Fibroblast of lung (primary cell): ENCODE data around the gene AMPD3. TPM values are rescaled to one million over a fixed set of nuclear protein-coding genes. Genes with fewer than 3 reads are reported as not detected.
A peak's percentile ranks its signal among the peaks of the same experiment; 100 is the strongest.

Source experiments
- DNase-seq, 2 donors: peaks; one replicate each; pipeline versions ENCODE4 v3.0.0 to v3.0.0-alpha.2; 2010; ENCODE audit warnings: low read depth in 2 of 2
- H2AFZ ChIP-seq: 2 replicates; pipeline ENCODE4 v1.5.1; 2012; ENCODE audit warnings: low read length, control low read depth, inconsistent platforms
- H3K27ac ChIP-seq: 2 replicates; pipeline ENCODE4 v1.5.1; 2011; ENCODE audit warnings: low read length, control low read depth; ENCODE audit not compliant: insufficient read depth
- H3K27me3 ChIP-seq: 2 replicates; pipeline ENCODE4 v1.5.1; 2011; ENCODE audit warnings: mild to moderate bottlenecking, low read length; ENCODE audit not compliant: control insufficient read depth, insufficient read depth
- H3K36me3 ChIP-seq: 2 replicates; pipeline ENCODE4 v1.5.1; 2011; ENCODE audit warnings: low read length; ENCODE audit not compliant: control insufficient read depth, insufficient read depth
- H3K4me1 ChIP-seq: 2 replicates; pipeline ENCODE4 v1.5.1; 2011; ENCODE audit warnings: low read length; ENCODE audit not compliant: control insufficient read depth, insufficient read depth; ENCODE audit errors: extremely low read depth
- H3K4me2 ChIP-seq: 2 replicates; pipeline ENCODE4 v1.5.1; 2011; ENCODE audit warnings: low read length, control low read depth; ENCODE audit not compliant: insufficient read depth; ENCODE audit errors: extremely low read depth
- H3K4me3 ChIP-seq, 4 experiments: fragments of 200-600 bp in 1 of 4; sonication (generic) in 1 of 4; replicated peaks in 1 of 4; 2 replicates each; pipeline ENCODE4 v1.5.1; 2011 to 2016; ENCODE audit warnings: low read length in 4 of 4, low read depth in 3 of 4, mild to moderate bottlenecking in 3 of 4, control low read depth in 2 of 4, inconsistent platforms in 1 of 4, mixed read lengths in 1 of 4; ENCODE audit not compliant: insufficient read depth in 1 of 4; ENCODE audit errors: control extremely low read depth in 1 of 4
- H3K79me2 ChIP-seq: 2 replicates; pipeline ENCODE4 v1.5.1; 2012; ENCODE audit warnings: mild to moderate bottlenecking, low read length, inconsistent platforms; ENCODE audit not compliant: control insufficient read depth, insufficient read depth
- H3K9ac ChIP-seq: 2 replicates; pipeline ENCODE4 v1.5.1; 2011; ENCODE audit warnings: mild to moderate bottlenecking, low read length, control low read depth; ENCODE audit not compliant: insufficient read depth
- H3K9me3 ChIP-seq: 2 replicates; pipeline ENCODE4 v1.5.1; 2012; ENCODE audit warnings: low read depth, low read length; ENCODE audit not compliant: control insufficient read depth, insufficient read depth
- H4K20me1 ChIP-seq: 2 replicates; pipeline ENCODE4 v1.5.1; 2011; ENCODE audit warnings: low read length; ENCODE audit not compliant: control insufficient read depth, insufficient read depth; ENCODE audit errors: extremely low read depth
- EZH2 ChIP-seq: IDR thresholded peaks from 2 replicates; pipeline ENCODE4 v1.5.1; 2012; ENCODE audit warnings: low read length, control low read depth, mild to moderate bottlenecking; ENCODE audit errors: missing control alignments
- polyA plus RNA-seq, 2 donors: library from polyadenylated mRNA; depleted of rRNA in 1 of 2; stranded (reverse) in 1 of 2; unstranded in 1 of 2; fragments of >200 nt; gene quantifications; 2 replicates each; pipeline ENCODE4 v1.2.1, GENCODE V29; 2011 to 2012; ENCODE audit warnings: missing spikeins in 1 of 2
- total RNA-seq: library from RNA; depleted of rRNA; stranded (reverse); fragments of >200 nt; gene quantifications from 2 replicates; pipeline ENCODE4 v1.2.1, GENCODE V29; 2014
- TF ChIP-seq, protein P1 (sequence below), 2 donors: IDR thresholded peaks in 1 of 2; conservative IDR thresholded peaks in 1 of 2; 1 replicate in 1 of 2; 2 replicates in 1 of 2; pipeline ENCODE4 v1.5.1; 2011 to 2012; ENCODE audit warnings: low read length in 2 of 2, control low read depth in 1 of 2, inconsistent platforms in 1 of 2, low read depth in 1 of 2, mild to moderate bottlenecking in 1 of 2

Gene AMPD3
- total and polyA plus RNA-seq, 2 donors (not counting 1 experiment from before 2014, with no cell fraction given), result 18.1 to 24.9 TPM

DNA sequence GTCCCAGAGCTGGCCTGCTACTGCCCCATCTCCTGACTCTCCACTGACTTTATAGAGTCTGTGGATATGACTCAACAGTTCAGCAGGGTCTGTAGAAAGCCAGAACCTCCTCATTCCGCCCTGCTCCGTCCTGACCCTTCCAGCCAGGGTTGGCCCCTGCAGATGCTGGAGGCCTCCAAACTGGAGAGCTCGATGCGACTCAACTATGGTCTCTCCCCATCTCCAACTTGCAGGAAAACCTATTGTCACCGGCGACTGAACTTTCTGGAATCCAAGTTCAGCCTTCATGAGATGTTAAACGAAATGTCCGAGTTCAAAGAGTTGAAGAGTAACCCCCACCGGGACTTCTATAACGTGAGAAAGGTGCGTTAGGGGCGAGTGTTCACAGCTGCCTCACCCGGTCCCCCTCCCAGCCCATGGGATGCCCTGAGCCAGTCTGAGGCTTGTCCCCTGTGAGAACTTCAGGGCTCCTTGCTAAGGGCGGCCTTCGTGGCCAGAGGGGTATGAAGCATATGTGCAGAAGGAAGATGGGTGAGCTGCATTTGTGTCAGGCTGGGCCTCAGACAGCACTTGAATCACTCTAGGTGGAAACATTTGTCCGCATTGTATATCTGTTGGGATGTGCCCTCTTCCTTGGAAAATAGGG lies 32.1 kb downstream of the AMPD3 start:
- no peaks in the 10 kb centered on the region for H3K79me2 ChIP-seq
- no peak overlapping the region for H3K4me3 ChIP-seq
- peaks cover 17% of the 10 kb centered on the region for H3K4me1 ChIP-seq
- no peaks in the 10 kb centered on the region for H3K27me3 ChIP-seq
- H3K36me3 ChIP-seq, result no peaks in the 10 kb centered on the region
- no peak overlapping the region for H3K9ac ChIP-seq
- DNase-seq, result no peak
- TF ChIP-seq, protein P1, sequence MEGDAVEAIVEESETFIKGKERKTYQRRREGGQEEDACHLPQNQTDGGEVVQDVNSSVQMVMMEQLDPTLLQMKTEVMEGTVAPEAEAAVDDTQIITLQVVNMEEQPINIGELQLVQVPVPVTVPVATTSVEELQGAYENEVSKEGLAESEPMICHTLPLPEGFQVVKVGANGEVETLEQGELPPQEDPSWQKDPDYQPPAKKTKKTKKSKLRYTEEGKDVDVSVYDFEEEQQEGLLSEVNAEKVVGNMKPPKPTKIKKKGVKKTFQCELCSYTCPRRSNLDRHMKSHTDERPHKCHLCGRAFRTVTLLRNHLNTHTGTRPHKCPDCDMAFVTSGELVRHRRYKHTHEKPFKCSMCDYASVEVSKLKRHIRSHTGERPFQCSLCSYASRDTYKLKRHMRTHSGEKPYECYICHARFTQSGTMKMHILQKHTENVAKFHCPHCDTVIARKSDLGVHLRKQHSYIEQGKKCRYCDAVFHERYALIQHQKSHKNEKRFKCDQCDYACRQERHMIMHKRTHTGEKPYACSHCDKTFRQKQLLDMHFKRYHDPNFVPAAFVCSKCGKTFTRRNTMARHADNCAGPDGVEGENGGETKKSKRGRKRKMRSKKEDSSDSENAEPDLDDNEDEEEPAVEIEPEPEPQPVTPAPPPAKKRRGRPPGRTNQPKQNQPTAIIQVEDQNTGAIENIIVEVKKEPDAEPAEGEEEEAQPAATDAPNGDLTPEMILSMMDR (conservative IDR thresholded peaks at IDR 0.05 in 1 of 2, IDR thresholded peaks at IDR 0.05 in 1 of 2; ENCODE audit: low read depth in 1 of 2, low read length in 2 of 2), result no peak
- no peak for TF ChIP-seq EZH2
- no peak overlapping the region for H3K27ac ChIP-seq
- no peak overlapping the region for H3K4me2 ChIP-seq
- no peak overlapping the region for H2AFZ ChIP-seq
- H3K9me3 ChIP-seq, result no peaks in the 10 kb centered on the region
- H4K20me1 ChIP-seq, result no peaks in the 10 kb centered on the region

DNA sequence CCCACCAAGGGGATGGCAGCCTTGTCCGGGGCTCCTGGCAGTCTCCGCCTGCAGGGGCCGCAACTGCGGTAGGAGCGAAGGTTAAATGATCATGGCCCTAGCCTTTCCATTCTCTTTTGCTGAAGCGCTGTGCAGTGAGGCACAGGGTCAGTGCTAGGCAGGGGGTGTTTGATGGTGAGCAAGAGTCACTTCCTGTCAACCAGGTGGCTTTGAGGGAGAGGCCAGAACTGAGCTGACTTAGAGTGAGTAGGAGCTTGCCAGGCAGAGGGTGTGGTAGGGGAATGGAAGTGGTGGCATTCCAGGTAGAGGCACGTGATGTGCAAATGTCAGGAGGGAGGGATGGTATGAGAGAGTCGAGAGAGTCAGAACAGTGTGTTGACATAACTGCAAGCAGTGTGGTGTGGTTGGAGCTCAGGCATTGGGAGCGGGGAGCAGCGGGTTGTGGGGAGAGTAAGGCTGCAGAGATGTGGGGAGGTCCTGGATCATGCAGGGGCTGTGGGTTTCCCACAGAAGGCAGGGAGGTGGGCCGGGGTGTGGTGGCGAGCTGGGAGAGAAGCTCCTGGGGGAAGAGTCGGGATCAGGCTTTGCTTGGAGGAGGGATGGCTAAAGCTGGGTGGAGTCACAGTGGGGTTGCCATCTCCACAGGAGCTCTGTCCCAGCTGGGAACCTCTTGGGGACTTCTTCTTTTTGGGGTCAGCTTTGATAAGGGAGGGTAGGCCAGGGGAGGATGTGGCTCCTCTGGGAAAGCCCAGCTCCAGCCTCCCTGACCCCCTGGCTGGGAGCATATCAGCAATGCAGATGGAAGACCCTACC lies 33.3 kb downstream of the AMPD3 start:
- Histone ChIP-seq H3K4me2 (no peak overlapping the region), H3K9me3 (no peaks in the 10 kb centered on the region), H3K27ac (no peak overlapping the region), H2AFZ (no peak overlapping the region), H4K20me1 (no peaks in the 10 kb centered on the region), H3K36me3 (peaks cover 2% of the 10 kb centered on the region), H3K4me3 (no peak overlapping the region), H3K9ac (no peak overlapping the region), H3K27me3 (no peaks in the 10 kb centered on the region), H3K79me2 (no peaks in the 10 kb centered on the region), H3K4me1 (peaks cover 18% of the 10 kb centered on the region)
- DNase-seq, result peak in 1 of 2 donors; percentile 9
- TF ChIP-seq, protein P1 (conservative IDR thresholded peaks at IDR 0.05 in 1 of 2, IDR thresholded peaks at IDR 0.05 in 1 of 2; ENCODE audit: low read depth in 1 of 2, low read length in 2 of 2), result no peak
- no peak for TF ChIP-seq EZH2

DNA sequence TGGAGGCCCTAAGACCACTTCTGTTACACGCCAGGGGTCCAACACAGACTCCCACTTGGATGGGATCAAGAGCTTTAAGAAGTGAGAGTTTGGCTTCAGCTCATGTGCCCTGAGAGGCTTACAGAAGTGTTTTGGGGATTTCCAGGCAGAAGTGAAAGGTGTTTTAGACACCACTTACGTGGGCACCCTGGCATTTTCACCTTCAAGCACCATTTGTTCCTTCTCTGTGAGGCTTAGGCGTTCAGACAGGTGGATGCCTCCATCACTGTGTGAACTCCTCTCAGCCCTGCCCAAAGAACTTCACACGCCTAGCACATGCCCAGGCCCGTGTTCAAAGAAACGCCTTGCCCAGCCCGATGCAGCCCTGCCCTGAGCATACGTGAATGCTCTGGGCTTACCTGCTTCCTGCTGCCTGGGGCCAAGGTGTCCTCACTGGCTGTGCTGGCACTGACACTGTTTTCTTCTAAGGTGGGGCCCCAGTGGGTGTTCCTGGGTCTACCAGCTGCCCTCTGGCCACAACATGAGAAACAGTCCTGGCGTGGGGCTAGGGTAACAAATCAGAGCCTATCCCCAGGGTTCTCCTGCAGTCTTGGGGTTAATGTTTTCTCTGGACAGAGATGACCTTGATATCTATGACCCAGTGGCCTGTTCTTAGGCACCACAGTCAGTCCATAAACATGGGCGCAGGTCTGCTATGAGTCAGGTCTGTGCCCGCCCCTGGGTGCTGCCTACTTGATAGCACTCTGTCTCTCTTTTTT lies 34.0 kb downstream of the AMPD3 start:
- no peak for DNase-seq
- H3K9me3 ChIP-seq, result no peaks in the 10 kb centered on the region
- peaks cover 18% of the 10 kb centered on the region for H3K4me1 ChIP-seq
- no peaks in the 10 kb centered on the region for H3K79me2 ChIP-seq
- no peak overlapping the region for H3K9ac ChIP-seq
- no peak overlapping the region for H3K4me2 ChIP-seq
- H3K36me3 ChIP-seq, result peaks cover 3% of the 10 kb centered on the region
- H3K27ac ChIP-seq, result no peak overlapping the region
- H3K27me3 ChIP-seq, result no peaks in the 10 kb centered on the region
- H4K20me1 ChIP-seq, result no peaks in the 10 kb centered on the region
- no peak overlapping the region for H2AFZ ChIP-seq
- TF ChIP-seq, protein P1 (conservative IDR thresholded peaks at IDR 0.05 in 1 of 2, IDR thresholded peaks at IDR 0.05 in 1 of 2; ENCODE audit: low read depth in 1 of 2, low read length in 2 of 2), result no peak
- TF ChIP-seq EZH2, result no peak
- no peak overlapping the region for H3K4me3 ChIP-seq
